Activated naive CD8-positive, alpha-beta T cell treated with anti-CD3 and anti-CD28 coated beads, Interleukin-2, amount 50 U/mL, for 16 hours (primary cell): ENCODE measurements around the gene ZSCAN20.
A peak's percentile ranks its signal among the peaks of the same experiment; 100 is the strongest.

Experiments
- DNase-seq: peaks from one replicate; pipeline ENCODE4 v3.0.0-alpha.2; 2020; ENCODE audit warnings: low read depth, low spot score

ZSCAN20 gene

DNA sequence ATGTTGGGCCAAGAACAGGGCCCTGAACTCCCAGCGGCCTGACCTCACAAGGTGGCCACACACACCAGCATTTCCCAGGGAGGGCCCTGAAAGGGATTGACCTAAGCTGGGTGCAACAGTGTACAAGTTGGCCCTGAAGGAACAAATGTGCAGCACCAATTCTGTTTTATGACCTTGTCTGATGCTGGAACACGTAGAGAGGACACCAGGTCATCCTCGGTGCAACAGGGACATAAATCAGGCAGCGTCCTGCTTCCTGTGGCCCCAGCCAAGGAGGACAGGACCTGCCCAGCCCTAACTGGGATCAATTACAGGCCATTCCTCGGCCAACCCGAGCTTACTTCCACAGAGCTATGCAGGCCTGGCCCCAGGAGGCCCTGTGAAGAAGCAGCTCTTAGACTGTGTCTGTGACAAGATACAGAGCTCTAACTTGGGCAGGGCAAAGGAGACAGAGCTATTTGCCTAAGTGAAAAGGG, 28.7 kb upstream of the ZSCAN20 start:
- DNase-seq = no peak

- DNase-seq = no peak
These were observed 27.3 kb upstream of the ZSCAN20 start for GRCh38 chr1:33445108-33445507.

DNA sequence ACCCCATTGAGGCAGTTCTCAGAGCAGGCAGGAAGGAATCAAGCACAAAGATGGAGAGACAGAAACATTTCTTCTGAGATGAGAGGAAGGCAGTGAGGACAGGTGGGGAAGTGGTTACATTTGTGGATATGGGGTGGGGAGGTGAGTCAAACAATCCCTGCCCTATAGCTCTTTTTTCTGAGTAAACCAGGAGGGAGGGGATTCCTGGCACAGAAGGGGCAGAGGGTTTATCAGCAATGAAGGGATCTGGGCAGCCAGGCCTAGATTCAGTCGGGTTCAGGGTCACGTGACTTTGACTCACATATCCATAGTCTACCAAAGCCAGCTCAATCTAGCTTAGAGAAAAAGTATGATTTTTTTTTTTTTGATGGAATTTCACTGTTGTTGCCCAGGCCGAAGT, 25.9 kb upstream of the ZSCAN20 start:
- no peak for DNase-seq

GRCh38 chr1:33454646-33455282, 17.7 kb upstream of the ZSCAN20 start:
- DNase-seq = no peak

DNA sequence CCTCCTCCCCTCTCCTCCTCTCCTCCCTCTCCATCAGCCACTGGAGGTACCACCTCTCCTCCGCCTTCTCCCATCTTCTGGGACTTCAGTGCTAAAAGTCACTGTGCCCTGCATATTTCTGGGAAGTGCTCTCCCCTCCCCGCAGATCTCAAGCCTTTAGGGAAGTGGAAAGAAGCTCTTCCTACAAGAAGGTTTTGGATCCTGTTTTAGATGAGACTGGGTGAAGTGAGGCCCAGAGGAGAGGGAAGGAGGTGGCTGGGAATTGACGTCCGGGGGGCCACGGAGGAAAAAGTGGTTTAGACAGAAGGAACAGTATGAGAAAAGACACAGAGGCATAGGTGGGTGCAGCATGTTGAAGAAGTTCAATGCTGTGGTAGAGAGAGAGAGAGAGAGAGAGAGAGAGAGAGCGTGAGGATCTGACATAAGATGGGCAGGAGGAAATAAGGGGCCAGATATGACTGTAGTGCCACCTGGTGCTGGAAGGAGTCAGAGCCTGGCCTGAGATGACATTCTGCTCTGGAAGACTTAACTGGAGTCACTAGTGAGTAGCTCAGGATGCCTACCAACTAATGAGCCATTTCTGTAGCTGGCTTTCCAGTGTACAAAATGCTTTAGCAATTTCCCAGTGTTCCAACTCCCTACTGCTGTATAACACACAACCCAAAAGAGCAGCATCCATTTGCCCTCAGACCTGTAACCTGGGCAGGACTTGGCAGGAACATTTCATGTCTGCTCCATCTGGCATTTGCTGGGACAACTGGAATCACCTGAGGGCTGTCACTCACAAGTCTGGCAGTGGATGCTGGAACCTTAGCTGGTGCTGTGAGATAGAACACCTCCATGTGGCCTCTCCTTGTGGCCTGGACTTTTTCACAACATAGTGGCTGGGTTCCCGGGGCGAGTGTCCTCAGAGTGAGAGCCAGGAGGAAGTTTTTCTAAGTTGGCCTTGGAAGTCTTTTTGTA, 16.6 kb upstream of the ZSCAN20 start:
- DNase-seq = no peak

DNA sequence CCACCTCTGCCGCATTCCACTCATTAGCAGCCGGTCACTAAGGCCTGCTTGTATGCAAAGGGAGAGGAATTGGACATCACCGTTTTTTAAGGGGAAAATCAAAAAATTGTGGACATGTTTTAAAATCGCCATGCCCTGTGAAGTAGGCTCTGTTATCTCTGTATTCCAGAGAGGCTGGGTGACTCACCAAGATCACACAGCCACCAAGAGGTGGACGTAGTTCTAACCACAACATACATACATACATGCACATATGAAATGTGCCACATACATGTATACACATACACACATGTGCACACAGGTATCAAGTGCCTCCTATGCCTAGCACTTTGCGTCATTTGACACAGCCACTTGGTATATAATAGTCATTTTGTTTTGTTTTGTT, 16.0 kb upstream of the ZSCAN20 start:
- DNase-seq = no peak

DNA sequence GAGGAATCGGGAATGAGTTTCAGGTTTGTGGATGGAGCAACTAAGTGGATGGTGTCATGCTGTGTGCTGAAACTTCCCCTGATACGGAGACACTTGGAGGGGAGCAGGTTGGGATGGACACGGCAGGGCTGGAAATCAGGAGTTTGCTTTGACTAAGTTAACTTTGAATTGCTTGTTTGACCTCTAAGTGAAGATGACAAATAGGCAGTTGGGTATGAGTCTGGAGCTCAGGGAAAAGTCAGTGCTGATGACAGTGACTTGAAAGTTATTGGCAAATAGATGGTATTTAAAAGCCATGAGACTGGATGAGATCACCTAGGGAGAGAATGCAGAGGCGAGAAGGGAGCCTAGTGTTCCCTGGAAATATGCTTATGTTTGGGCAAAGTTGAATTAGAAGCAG, 12.8 kb upstream of the ZSCAN20 start:
- no peak for DNase-seq

DNA sequence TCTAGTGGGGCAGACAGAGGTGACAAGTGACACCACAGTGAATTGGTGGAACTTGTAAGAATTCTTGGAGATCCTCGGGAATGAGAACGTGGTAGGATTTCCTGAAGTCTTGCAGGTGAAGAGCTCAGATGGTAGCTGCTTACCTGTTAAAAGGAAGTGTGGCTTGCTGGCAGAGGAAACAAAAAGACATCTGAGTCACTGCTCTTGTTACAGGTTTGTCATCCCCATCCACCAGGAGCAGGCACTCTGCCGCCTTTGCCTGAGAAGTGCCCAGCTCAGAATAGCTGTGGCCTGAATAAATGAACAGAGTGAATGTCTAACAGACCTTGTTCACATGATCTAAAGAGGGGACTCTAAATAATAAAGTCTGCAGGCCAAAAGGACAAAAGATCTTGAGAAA, 12.3 kb upstream of the ZSCAN20 start:
- no peak for DNase-seq

DNA sequence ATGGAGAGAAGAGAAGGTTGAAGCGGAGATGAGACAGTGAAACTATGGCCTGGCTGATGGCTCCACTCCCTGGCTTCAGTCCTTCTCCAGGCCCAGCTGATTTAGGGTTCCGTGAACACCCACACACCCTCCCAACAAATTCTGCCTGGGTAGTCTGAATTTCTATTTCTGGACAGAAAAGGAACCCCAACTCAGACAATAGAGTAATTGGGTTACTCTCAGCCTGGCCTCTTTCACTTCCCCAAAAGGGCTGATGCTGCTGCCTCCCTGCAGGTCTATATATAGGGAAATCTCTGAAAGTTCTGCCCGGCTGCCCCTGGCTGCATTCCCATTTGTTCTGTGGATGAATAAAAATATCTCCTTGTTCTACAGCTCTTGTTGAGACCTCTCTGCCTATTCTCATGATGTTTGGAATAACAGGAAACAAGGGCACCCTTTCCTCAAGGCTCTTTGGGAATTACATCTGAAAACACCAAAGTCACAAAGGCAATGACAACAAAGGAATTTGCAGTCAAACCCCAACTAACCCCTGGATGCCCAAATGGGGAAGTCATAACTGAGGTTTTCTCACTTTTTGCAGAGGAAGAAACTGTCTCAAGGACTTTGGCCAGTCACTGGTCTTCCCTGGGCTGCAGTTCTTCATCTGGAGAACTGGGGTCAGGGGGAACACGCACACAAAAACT, 11.4 kb upstream of the ZSCAN20 start:
- DNase-seq = no peak

- no peak for DNase-seq
These were observed 9.9 kb upstream of the ZSCAN20 start for GRCh38 chr1:33462405-33463164.

GRCh38 chr1:33464552-33464951, 7.9 kb upstream of the ZSCAN20 start:
- no peak for DNase-seq

DNA sequence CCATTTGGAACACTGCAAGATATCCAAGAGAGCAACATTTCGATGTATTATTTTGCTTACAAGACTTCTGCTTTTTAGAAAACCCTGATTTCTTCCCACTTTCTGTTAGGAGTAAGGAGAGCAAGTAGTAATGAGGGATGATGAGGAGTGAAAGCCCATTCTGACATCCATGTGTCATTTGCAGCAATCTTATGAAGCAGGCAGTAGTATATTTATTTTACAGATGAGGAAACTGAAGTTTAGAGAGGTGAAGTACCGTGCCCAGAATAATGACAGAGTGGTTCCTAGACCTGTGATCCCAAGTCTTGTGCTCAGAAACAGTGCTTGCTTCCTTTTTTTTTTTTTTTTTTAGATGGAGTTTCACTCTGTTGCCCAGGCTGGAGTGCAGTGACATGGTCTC, 7.1 kb upstream of the ZSCAN20 start:
- DNase-seq = no peak

DNA sequence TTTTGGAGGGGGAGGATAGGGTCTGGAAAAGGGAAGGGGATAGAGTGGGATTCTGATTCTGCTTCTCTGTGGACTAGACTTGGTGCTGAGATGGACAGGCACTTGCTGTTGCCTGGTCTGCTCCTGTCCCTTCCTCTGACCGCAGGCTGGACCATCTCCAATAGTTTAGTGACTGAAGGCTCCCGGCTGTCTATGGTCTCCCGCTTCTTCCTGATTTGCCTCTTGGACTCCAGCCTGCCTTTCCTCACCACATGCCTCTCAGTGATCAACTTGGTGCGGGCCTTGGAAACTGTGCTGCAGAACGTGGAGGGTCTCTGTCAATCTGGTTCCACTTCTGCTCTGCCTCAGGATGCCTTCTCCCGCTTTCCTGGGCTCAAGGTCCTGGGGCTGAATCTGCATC, 6.3 kb upstream of the ZSCAN20 start:
- DNase-seq = no peak

DNA sequence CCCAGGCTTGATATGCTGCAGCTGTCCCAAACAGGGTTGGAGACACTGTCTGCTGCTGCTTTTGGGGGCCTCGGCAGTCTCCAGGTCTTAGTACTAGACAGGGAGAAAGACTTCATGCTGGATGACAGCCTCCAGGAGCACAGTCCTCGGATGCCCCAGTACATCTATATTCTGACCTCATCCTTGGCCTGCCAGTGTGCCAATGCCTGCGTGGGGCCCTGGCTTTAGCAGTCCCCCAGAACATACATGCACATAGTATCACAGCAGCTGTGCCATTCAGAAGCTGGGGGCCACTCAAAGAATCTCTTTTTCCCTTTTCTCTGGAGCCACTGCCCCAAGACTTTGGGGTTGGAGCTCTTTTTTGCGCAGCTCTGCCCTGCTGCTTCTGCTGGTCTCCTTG, 4.4 kb upstream of the ZSCAN20 start:
- DNase-seq = no peak

GRCh38 chr1:33468531-33468930, 3.9 kb upstream of the ZSCAN20 start:
- DNase-seq = no peak

DNA sequence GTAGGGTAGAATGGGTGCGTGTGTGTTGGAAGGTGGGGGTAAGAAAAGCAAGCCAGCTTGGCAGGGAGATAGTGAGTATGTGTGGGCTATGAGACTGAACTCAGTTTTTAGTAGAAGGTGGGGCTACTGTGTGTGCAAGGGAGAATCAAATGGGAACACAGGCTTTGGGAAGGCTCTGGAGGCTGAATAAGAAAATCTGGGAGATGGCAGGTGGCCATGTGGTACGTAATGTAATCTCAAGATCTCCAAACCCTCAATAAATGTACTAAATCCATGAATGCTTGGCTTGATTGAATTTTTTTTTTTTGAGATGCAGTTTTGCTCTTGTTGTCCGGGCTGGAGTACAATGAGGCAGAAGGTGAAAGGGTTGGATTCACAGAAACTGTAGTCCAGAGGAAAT, 3.5 kb upstream of the ZSCAN20 start:
- no peak for DNase-seq

GRCh38 chr1:33469691-33470090, 2.8 kb upstream of the ZSCAN20 start:
- DNase-seq = no peak

DNA sequence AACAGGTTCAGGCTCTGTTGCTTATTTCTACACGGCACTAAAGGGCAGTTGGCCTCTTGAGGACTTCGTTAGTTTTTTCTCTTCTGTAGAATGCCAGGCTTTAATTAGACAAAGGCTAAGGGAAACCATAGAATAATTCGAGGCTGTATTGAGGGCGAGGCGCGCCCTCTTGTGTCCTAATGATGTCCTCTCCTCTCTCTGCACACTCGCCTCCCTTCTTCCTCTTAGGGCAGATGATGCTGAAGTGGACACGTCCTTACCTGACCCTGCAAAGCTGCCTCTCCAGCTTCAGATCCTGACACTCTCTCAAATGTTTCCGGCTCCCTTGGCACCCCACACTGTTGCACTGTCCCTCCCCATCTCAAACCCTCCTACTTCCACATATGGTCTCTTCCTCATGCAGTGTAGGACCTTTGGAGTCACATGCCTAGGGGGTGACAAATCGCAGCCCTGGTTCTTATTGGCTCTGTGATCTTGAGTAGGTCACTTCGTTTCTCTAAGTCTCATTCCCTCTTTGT, 1.9 kb upstream of the ZSCAN20 start:
- DNase-seq = peak; percentile 9

GRCh38 chr1:33471416-33471815, 1.0 kb upstream of the ZSCAN20 start:
- no peak for DNase-seq

DNA sequence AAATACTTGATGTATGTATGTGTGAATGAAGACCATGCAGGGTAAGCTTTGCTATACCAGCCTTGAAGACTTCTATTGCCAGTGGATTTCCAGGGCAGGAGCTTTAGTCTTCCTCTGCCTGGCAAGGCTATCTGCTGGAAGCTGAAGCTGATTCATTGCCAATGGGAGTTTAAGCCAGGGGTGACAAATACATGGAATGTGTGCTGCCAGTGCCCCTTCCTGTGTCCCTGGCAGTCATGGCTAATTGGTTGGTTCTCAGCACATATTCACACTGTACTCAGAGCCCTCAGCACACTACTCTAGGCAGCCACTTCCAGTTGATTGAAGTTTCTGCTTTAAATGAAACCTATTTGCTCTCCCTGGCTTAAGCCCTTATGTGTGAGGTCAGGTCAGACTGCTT, 1.5 kb downstream of the ZSCAN20 start:
- no peak for DNase-seq

GRCh38 chr1:33477451-33477850, 5.0 kb downstream of the ZSCAN20 start:
- no peak for DNase-seq
